Testis (tissue), 2 donors: Measurements from ENCODE around the gene SLC35D1.
A peak's percentile ranks its signal among the peaks of the same experiment; 100 is the strongest.

ENCODE experiments used
- POLR2A ChIP-seq: fragments of 450-650 bp; IDR thresholded peaks from one replicate; pipeline ENCODE4 v1.6.1; 2017; ENCODE audit warnings: antibody characterized with exemption, mild to moderate bottlenecking, moderate library complexity
- TF ChIP-seq, protein P1 (sequence below), 3 experiments: fragments of 450-650 bp in 2 of 3; fragments of 200-600 bp in 1 of 3; sonication (generic) in 1 of 3; IDR thresholded peaks; one replicate each; pipeline ENCODE4 v1.5.1; 2016 to 2019; ENCODE audit warnings: antibody characterized with exemption in 3 of 3, mild to moderate bottlenecking in 2 of 3, moderate library complexity in 1 of 3

GRCh38 chr1:66996018-66996682, 57.8 kb downstream of the SLC35D1 start:
- TF ChIP-seq, protein P1, sequence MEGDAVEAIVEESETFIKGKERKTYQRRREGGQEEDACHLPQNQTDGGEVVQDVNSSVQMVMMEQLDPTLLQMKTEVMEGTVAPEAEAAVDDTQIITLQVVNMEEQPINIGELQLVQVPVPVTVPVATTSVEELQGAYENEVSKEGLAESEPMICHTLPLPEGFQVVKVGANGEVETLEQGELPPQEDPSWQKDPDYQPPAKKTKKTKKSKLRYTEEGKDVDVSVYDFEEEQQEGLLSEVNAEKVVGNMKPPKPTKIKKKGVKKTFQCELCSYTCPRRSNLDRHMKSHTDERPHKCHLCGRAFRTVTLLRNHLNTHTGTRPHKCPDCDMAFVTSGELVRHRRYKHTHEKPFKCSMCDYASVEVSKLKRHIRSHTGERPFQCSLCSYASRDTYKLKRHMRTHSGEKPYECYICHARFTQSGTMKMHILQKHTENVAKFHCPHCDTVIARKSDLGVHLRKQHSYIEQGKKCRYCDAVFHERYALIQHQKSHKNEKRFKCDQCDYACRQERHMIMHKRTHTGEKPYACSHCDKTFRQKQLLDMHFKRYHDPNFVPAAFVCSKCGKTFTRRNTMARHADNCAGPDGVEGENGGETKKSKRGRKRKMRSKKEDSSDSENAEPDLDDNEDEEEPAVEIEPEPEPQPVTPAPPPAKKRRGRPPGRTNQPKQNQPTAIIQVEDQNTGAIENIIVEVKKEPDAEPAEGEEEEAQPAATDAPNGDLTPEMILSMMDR (IDR thresholded peaks at IDR 0.05), result peak; percentile 53 to 59 (median 58)
- TF ChIP-seq POLR2A, result no peak
